ENCODE results near the gene TBC1D8. TPM values are rescaled to one million over a fixed set of nuclear protein-coding genes. Genes with fewer than 3 reads are reported as not detected.

TBC1D8 gene
- total RNA-seq, 1 donor from 2014 or later: 72.1 TPM

- DNase-seq (ENCODE audit: low spot score): no peak
These were observed 11.6 kb upstream of the TBC1D8 start for GRCh38 chr2:101162561-101163330.

DNA sequence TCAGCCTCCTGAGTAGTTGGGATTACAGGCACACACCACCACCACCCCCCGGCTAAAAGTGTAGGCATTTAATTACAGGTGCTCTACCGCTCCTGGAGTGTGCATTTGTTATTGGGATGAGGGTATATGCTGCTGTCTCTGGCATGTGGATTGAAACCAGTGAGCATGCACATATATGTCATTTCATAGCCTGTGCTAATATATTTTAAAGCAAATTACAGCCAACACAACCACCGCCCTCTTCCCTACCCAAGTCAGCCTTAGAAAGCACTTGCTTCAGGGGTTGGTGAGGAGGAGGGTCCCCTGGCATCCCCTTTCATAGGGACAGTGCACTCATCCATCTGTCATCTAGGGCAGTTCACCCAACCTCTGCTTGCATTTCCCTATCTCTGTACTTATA lies 10.5 kb upstream of the TBC1D8 start:
- no peak for DNase-seq (ENCODE audit: low spot score)

GRCh38 chr2:101160454-101160853 lies 9.3 kb upstream of the TBC1D8 start:
- DNase-seq (ENCODE audit: low spot score): peak; percentile 69

DNA sequence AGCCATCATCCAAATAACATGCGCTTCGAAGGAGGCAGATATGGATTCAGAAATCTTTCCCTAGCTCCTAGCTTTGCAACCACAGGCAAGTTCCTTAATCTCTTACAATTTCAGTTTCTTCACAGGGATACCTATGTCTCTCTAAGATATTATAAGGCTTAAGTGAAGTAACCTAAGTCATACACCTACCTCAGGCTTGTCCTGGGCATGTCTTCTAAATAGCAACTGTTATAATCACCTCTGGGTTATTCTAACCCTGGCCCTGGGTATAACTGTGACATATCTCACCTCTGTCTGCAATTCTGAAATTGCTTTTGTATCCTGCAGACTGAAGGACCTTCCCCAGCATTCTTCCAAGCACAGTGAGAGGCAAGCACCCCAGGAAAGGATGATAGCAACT lies 8.3 kb upstream of the TBC1D8 start:
- DNase-seq (ENCODE audit: low spot score): no peak

GRCh38 chr2:101157272-101157671 lies 6.1 kb upstream of the TBC1D8 start:
- DNase-seq (ENCODE audit: low spot score): no peak

GRCh38 chr2:101153787-101154186 lies 2.6 kb upstream of the TBC1D8 start:
- DNase-seq (ENCODE audit: low spot score): no peak

GRCh38 chr2:101153077-101153707 lies 2.0 kb upstream of the TBC1D8 start:
- no peak for DNase-seq (ENCODE audit: low spot score)

DNA sequence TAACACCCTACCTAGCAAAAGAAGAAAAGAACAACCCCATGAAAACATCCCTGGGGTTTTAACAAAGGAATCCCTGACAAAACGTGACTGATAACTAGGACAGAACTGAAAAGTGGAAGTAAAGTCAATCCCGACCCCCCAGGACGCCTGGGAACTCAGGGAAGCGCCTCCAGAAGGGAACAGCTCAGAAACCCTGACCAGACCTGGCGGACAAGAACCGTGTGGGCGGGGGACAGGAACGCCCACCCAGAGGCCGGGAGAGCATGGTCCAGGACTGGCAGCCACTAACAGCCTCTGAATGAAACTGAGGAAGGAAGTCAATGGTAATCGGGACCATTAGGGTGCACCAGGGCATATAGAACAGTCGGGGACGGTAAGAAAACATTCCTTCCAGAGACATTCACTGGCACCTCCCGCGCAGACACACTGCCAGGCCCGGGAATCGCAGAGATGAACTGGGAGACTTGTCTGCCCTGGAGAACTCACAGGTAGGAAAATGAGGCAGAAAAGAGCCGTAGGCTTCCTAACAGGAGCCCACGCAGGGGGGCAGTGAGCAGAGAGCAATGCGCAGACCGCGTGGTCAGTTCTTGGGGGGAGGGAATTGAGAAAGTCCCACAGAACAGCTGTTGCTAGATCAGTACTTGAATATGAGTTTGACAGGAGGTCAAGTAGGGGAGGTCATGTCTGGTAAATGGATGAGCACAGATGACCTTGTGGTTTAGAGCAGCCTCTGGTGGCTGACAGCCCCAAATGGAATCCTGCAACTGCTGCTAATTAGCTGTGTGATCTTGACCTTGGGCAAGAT lies 1.3 kb upstream of the TBC1D8 start:
- peak; percentile 53 for DNase-seq (ENCODE audit: low spot score)

GRCh38 chr2:101151859-101152271 lies 683 bp upstream of the TBC1D8 start:
- DNase-seq (ENCODE audit: low spot score): no peak

DNA sequence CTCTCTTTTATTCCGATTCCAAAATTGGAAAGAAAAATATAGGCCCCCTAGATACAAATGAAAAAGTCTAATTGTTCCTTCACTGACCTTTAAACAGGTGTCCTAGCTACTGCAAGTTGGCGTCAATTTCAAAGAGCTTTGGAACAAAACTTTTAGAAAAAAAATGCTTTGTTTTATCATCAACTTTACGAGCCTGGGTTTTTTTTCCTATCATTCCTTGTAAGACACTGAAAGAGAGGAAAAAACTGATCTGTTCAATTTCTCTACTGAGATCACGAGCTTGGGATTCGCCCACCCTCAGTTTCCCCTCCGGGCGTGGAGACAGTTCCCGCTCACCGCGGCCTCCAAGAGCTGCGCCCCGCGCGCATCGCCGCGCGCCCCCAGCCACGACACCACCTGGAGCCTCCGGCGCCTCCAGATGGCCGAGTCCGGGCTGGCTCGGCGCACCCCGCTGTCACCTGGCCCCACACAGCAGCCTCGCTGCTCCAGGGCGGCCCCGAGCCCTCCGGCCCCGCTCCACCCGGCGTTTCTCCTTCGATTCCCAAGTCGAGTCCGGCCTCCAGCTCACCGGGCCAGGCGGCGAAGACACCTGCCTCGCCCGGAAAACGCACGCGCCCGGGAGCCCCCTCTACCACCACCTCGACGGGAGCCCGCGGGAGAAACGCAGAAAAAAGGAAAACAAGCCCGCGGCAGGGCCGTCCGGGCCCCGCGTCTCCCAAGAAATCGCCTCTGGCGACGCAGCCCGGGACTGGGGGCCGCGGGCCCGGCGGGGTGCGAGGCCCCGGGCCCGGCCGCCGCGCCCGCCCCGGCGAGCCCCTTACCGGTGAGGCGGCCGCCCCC lies 656 bp downstream of the TBC1D8 start:
- peak; percentile 20 for DNase-seq (ENCODE audit: low spot score)

- no peak for DNase-seq (ENCODE audit: low spot score)
These were observed 1.7 kb downstream of the TBC1D8 start for GRCh38 chr2:101149241-101150192.

DNA sequence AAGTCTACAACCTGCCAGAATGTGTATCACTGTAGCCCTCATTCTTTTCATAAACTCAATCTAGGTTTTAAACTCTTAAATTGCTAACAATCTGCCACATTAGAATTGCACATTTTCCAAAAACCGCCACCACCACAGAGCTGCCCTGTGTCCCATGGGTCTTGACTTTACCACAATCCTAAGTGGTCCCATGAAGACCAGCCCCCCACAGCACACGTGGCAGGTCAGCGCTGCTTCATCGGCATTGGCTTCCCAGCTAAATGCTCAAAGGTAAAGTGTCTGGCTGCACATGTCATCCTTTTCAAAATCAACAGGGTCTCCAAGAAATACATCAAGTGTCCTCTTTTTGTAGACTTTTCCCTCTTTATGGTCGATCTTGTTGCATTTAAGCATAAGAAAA lies 2.4 kb downstream of the TBC1D8 start:
- DNase-seq (ENCODE audit: low spot score): no peak

DNA sequence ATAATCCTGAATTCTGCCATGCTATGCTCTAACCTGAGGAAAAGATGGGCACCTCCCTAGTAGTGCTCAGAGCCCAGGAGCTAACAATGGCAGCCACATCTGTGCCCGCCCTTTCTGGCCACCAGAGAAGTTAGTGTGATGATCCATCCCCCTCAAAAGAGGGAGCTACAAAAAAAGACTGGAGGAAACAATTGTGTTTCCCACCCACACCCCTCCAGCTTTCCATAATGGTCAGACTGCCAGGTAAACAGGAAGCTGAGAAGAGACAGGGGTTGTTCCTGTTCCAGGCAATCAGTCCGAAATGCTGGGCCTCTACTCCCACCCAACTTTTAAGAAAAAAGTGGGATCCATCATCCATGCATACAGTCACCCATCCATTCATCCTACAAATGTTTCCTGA lies 3.2 kb downstream of the TBC1D8 start:
- DNase-seq (ENCODE audit: low spot score): no peak

DNA sequence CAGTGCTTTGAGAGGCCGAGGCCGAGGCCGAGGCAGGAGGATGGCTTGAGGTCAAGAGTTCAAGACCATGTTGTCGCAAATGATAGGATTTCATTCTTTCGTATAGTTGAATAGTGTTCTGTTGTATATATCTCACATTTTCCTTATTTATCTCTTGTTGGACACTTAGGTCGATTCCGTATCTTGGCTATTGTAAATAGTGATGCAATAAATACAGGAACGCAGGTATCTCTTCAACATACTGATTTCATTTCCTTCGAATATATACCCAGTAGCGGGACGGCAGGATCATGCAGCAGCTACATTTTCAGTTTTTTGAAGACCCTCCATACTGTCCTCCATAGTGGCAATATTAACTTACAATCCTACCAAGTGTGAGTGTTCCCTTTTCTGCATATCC lies 4.1 kb downstream of the TBC1D8 start:
- no peak for DNase-seq (ENCODE audit: low spot score)

DNA sequence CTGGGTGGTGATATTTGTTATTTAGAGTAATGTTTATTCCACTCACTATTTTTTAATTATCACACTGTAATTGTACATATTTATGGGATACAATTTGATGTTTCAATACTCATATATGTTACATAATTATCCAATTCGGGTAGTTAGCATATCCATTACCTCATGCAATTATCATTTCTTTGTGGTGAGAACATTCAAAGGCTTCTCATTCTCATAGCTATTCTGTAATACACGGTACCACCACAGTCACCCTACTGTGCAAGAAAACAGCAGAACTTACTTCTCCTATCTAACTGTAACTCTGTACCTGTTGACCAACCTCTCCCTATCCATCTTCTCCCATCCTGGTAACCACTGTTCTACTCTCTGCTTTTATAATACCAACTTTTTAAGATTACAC lies 4.6 kb downstream of the TBC1D8 start:
- no peak for DNase-seq (ENCODE audit: low spot score)

DNA sequence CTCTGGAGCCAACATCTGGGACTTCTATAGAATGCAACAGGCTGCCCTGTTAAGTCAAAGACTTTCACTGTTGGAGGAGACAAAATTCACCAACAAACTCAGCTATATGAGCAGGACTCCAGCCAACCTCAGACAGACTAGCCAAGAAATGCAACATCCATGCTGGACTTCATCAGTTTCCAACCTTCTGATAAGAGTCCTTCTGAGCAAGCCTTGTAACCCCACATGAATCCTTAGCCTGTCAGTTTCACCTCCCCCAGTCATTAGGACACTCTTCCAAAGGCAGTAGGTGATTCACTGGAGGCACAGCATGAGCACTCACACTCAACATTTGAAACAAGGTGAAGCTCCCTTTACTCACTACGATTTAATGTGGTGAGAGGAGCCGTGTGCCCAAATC lies 5.8 kb downstream of the TBC1D8 start:
- DNase-seq (ENCODE audit: low spot score): no peak

DNA sequence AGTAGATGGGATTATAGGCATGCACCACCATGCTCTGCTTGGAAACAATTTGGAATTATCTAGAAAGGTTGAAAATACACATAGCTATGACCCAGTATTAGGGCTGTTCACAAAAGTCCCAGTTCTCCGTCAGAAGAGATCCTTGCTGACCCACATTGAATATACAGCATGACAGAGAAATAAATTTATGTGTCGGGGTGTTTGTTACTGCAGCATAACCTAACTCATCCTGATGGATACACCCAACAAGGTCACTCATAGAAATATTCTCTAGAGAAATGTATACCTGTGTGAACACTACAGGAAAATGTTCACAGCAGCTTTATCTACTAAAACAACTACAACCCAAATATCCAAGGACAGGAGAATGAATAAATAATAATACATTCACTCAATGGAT lies 9.0 kb downstream of the TBC1D8 start:
- DNase-seq (ENCODE audit: low spot score): no peak

- DNase-seq (ENCODE audit: low spot score): no peak
These were observed 10.1 kb downstream of the TBC1D8 start for GRCh38 chr2:101140978-101141655.

GRCh38 chr2:101140237-101140636 lies 10.9 kb downstream of the TBC1D8 start:
- no peak for DNase-seq (ENCODE audit: low spot score)

GRCh38 chr2:101139495-101139894 lies 11.7 kb downstream of the TBC1D8 start:
- DNase-seq (ENCODE audit: low spot score): no peak

All from mucosa of gallbladder (tissue), 1 donor.